OCI-LY1 (cell line): ENCODE data around the gene PRMT2.
"Not testable (repeated sequence)": the region's sequence is repeated elsewhere in the genome, so short reads cannot be mapped to it uniquely, and the experiment has no call there.

ENCODE experiments used
- H2AFZ ChIP-seq: fragments of 200-600 bp; sonication (generic), shearing (Covaris generic); 2 replicates; pipeline ENCODE4 v1.6.0; 2014; ENCODE audit warnings: antibody characterized with exemption, mild to moderate bottlenecking, low read length
- H3F3A ChIP-seq: fragments of 200-600 bp; sonication (generic), shearing (Covaris generic); 2 replicates; pipeline ENCODE4 v1.6.0; 2014; ENCODE audit warnings: mild to moderate bottlenecking, antibody characterized with exemption, low read length, moderate library complexity; ENCODE audit not compliant: insufficient read depth
- H3K27ac ChIP-seq: fragments of 200-600 bp; sonication (generic); 2 replicates; pipeline ENCODE4 v1.5.1; 2014; ENCODE audit warnings: low read length, mixed run types, mild to moderate bottlenecking, low read depth; ENCODE audit not compliant: poor library complexity, severe bottlenecking
- H3K27me3 ChIP-seq: fragments of 200-600 bp; sonication (generic); 2 replicates; pipeline ENCODE4 v1.6.0; 2014; ENCODE audit warnings: antibody characterized with exemption, mild to moderate bottlenecking, low read length, moderate library complexity; ENCODE audit not compliant: insufficient read depth
- H3K36me3 ChIP-seq: fragments of 200-600 bp; sonication (generic); 2 replicates; pipeline ENCODE4 v1.6.1; 2014; ENCODE audit warnings: mild to moderate bottlenecking, antibody characterized with exemption, low read length, moderate library complexity, mixed read lengths; ENCODE audit not compliant: insufficient read depth
- H3K4me1 ChIP-seq: fragments of 200-600 bp; sonication (generic); 2 replicates; pipeline ENCODE4 v1.5.1; 2014; ENCODE audit warnings: mild to moderate bottlenecking, low read length, moderate library complexity; ENCODE audit not compliant: insufficient read depth, severe bottlenecking
- H3K4me2 ChIP-seq: fragments of 200-600 bp; sonication (generic), shearing (Covaris generic); 2 replicates; pipeline ENCODE4 v1.6.1; 2014; ENCODE audit warnings: low read length
- H3K4me3 ChIP-seq: fragments of 200-600 bp; sonication (generic); 2 replicates; pipeline ENCODE4 v1.5.1; 2014; ENCODE audit warnings: low read length, low read depth, mild to moderate bottlenecking, mixed read lengths; ENCODE audit not compliant: poor library complexity, severe bottlenecking
- H3K79me2 ChIP-seq: fragments of 200-600 bp; shearing (Covaris generic); 2 replicates; pipeline ENCODE4 v1.6.1; 2016; ENCODE audit warnings: mixed run types, low read length, mixed read lengths; ENCODE audit not compliant: insufficient read depth
- H3K9ac ChIP-seq: fragments of 200-600 bp; sonication (generic), shearing (Covaris generic); 2 replicates; pipeline ENCODE4 v1.6.1; 2014; ENCODE audit warnings: mild to moderate bottlenecking, low read length, mixed read lengths
- H3K9me2 ChIP-seq: fragments of 200-600 bp; sonication (generic), shearing (Covaris generic); 2 replicates; pipeline ENCODE4 v1.6.1; 2014; ENCODE audit warnings: low read depth, mild to moderate bottlenecking, low read length, mixed read lengths
- H3K9me3 ChIP-seq: fragments of 200-600 bp; shearing (Covaris generic); 2 replicates; pipeline ENCODE4 v1.6.1; 2014; ENCODE audit warnings: low read length, mixed read lengths
- H4K20me1 ChIP-seq: fragments of 200-600 bp; sonication (generic), shearing (Covaris generic); 2 replicates; pipeline ENCODE4 v1.6.0; 2016; ENCODE audit warnings: mild to moderate bottlenecking, low read length; ENCODE audit not compliant: insufficient read depth
- EZH2 ChIP-seq: fragments of 200-600 bp; sonication (generic), shearing (Covaris generic); IDR thresholded peaks from 2 replicates; pipeline ENCODE4 v1.8.0; 2017; ENCODE audit warnings: borderline replicate concordance, mixed run types, mild to moderate bottlenecking, antibody characterized with exemption, low read length, moderate library complexity, mixed read lengths
- TF ChIP-seq, protein P1 (sequence below): fragments of 200-600 bp; sonication (generic), shearing (Covaris generic); IDR thresholded peaks from 2 replicates; pipeline ENCODE4 v1.5.1; 2017; ENCODE audit warnings: mild to moderate bottlenecking, antibody characterized with exemption, low read length, moderate library complexity, mixed read lengths

PRMT2 gene

DNA sequence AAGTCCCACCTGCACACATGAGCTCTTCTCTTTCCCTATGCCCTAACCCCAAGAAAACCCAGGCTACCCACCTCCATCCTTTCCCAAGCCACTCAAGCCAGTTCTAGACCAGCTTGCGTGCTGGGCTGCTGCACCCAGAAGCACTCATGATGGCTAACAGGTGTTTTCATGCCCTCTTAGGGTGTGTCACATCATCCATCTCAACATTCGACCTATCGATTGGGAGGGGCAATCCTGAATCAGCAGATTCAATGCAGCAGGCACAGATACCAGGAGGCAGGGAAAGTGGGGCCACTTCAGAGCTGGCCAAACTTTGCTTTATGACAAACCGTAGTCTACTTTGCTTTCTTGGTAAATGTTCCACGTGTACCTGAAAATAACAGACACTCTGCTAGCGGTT, 6.6 kb upstream of the PRMT2 start:
- Histone ChIP-seq H3K9ac (no peak overlapping the region), H3K4me2 (no peak overlapping the region), H2AFZ (no peak overlapping the region), H3K9me2 (no peaks in the 10 kb centered on the region), H3K9me3 (peaks cover 14% of the 10 kb centered on the region), H3K27ac (no peak overlapping the region), H3K4me3 (no peak overlapping the region), H4K20me1 (no peaks in the 10 kb centered on the region), H3K79me2 (no peaks in the 10 kb centered on the region), H3K27me3 (peaks cover 4% of the 10 kb centered on the region; the same call in 1 of the 2 replicates), H3F3A (no peaks in the 10 kb centered on the region), H3K36me3 (peaks cover 4% of the 10 kb centered on the region; the same call in 1 of the 2 replicates), H3K4me1 (no peaks in the 10 kb centered on the region)
- TF ChIP-seq, protein P1, sequence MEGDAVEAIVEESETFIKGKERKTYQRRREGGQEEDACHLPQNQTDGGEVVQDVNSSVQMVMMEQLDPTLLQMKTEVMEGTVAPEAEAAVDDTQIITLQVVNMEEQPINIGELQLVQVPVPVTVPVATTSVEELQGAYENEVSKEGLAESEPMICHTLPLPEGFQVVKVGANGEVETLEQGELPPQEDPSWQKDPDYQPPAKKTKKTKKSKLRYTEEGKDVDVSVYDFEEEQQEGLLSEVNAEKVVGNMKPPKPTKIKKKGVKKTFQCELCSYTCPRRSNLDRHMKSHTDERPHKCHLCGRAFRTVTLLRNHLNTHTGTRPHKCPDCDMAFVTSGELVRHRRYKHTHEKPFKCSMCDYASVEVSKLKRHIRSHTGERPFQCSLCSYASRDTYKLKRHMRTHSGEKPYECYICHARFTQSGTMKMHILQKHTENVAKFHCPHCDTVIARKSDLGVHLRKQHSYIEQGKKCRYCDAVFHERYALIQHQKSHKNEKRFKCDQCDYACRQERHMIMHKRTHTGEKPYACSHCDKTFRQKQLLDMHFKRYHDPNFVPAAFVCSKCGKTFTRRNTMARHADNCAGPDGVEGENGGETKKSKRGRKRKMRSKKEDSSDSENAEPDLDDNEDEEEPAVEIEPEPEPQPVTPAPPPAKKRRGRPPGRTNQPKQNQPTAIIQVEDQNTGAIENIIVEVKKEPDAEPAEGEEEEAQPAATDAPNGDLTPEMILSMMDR = no peak
- TF ChIP-seq EZH2 = no peak

DNA sequence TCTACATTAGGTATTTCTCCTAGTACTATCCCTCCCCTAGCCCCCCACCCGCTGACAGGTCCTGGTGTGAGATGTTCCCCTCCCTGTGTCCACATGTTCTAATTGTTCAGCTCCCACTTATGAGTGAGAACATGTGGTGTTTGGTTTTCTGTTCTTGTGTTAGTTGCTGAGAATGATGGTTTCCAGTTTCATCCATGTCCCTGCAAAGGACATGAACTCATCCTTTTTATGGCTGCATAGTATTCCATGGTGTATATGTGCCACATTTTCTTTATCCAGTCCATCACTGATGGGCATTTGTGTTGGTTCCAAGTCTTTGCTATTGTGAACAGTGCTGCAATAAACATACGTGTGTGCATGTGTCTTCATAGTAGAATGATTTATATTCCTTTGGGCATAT, 4.6 kb upstream of the PRMT2 start:
- not testable (repeated sequence) for H3K9ac ChIP-seq, H3K79me2 ChIP-seq, H3K36me3 ChIP-seq, H3F3A ChIP-seq, H2AFZ ChIP-seq, H3K4me2 ChIP-seq, H3K9me2 ChIP-seq, H3K9me3 ChIP-seq, H3K4me1 ChIP-seq, H3K4me3 ChIP-seq, H3K27ac ChIP-seq, H3K27me3 ChIP-seq, H4K20me1 ChIP-seq

DNA sequence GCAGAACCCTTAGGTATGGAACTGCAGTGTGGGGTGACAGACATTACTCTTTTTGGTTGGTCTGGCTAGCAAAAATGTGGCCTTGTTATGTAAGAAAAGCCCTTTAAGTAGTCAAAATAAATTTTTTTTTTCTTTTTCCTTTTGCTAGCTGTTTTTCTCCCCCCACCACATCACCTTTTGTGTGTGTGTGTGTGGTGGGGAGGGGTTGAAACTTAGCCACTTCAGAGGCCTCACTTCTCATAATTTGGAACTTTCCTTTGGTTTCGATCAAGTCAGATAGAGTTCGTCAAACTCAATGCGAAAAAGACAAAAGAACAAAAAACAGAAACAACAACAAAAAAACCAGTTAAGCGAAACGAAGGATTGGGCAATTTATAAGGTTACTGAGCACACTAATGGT, 1.9 kb upstream of the PRMT2 start:
- Histone ChIP-seq H2AFZ (no peak overlapping the region), H3K79me2 (no peaks in the 10 kb centered on the region), H3K4me1 (peaks cover 36% of the 10 kb centered on the region), H4K20me1 (no peaks in the 10 kb centered on the region), H3F3A (peaks cover 4% of the 10 kb centered on the region; the same call in 1 of the 2 replicates), H3K9me3 (no peaks in the 10 kb centered on the region), H3K4me3 (no peak overlapping the region), H3K4me2 (no peak overlapping the region), H3K9ac (no peak overlapping the region), H3K27me3 (no peaks in the 10 kb centered on the region), H3K27ac (no peak overlapping the region), H3K9me2 (no peaks in the 10 kb centered on the region), H3K36me3 (no peaks in the 10 kb centered on the region)
- no peak for TF ChIP-seq EZH2
- TF ChIP-seq, protein P1 = no peak

DNA sequence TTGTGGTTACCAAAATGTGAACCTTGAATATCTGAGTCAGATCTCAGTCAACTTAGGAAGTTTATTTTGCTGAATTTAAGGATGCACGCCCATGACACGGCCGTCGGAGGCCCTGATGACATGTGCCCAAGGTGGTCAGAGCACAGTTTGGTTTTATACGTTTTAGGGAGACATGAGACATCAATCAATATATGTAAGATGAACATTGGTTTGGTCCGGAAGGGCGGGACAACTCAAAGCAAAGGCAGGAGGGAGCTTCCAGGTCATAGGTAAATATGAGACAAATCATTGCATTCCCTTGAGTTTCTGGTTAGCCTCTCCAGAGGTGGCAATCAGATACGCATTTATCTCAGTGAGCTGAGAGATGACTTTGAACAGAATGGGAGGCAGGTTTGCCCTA, 1.0 kb upstream of the PRMT2 start:
- H3K9me2 ChIP-seq = no peaks in the 10 kb centered on the region
- peak overlapping the region; percentile 93; the same call in 1 of the 2 replicates for H3K4me2 ChIP-seq
- H3K4me3 ChIP-seq = peak overlapping the region; percentile 81
- H4K20me1 ChIP-seq = no peaks in the 10 kb centered on the region
- H3K9ac ChIP-seq = peak overlapping the region; percentile 76; the same call in 1 of the 2 replicates
- H3K79me2 ChIP-seq = no peaks in the 10 kb centered on the region
- H3K4me1 ChIP-seq = peaks cover 37% of the 10 kb centered on the region
- H3K9me3 ChIP-seq = no peaks in the 10 kb centered on the region
- peaks cover 4% of the 10 kb centered on the region; the same call in 1 of the 2 replicates for H3F3A ChIP-seq
- H3K36me3 ChIP-seq = no peaks in the 10 kb centered on the region
- no peak overlapping the region for H2AFZ ChIP-seq
- no peak overlapping the region for H3K27ac ChIP-seq
- TF ChIP-seq, protein P1 = no peak
- TF ChIP-seq EZH2 = no peak
- H3K27me3 ChIP-seq = no peaks in the 10 kb centered on the region
